ENCODE measurements around the gene TRIM54.

DNA sequence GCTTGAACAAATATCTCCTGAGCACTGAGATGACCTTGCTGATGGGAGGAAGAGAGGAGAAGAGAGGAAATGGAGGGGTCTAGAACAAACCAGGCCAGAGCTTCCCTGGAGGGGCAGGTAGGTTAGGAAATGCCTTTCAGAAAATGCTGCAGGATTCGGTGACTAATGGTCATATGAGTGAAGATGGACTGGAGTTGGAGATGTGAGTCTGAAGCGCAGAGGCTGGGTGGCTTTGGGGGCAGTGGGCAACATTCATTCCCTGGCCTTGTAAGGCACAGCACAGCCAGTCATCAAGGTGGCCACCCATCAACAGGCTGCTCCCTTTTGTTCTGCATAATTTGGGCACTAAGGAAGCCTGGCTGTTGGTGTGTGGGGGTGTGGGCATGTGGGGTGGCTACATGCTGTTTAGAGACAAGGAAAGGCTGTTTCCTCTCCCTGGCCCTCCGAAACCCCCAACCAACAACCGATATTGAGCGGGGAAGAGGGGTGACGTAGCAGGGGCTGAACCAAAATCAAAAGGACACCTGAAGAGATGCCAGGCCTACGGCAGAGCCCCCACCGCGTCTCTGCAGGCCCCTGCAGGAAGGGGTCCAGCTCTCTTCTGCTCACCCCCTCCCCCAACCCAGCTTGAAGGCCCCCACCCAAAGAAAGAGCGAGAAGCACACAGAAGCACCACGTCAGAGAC is 20.8 kb upstream of the TRIM54 start:
- TF ChIP-seq SETDB1 (IDR thresholded peaks at IDR 0.05; ENCODE audit: insufficient read length, low read length) (no peak), CTCF (tag by site-specific recombination; IDR thresholded peaks at IDR 0.05) (no peak), SCRT1 (tag by site-specific recombination; IDR thresholded peaks at IDR 0.05; ENCODE audit: borderline replicate concordance) (no peak), ZFP37 (tag by site-specific recombination; IDR thresholded peaks at IDR 0.05) (no peak), ZNF549 (tag by site-specific recombination; IDR thresholded peaks at IDR 0.05) (no peak), ZBTB21 (tag by site-specific recombination; IDR thresholded peaks at IDR 0.05) (no peak), ZNF837 (tag by site-specific recombination; IDR thresholded peaks at IDR 0.05) (no peak), ZNF155 (tag by site-specific recombination; IDR thresholded peaks at IDR 0.05) (no peak), RBAK (tag by site-specific recombination; IDR thresholded peaks at IDR 0.05) (no peak), SALL2 (tag by site-specific recombination; IDR thresholded peaks at IDR 0.05; ENCODE audit: borderline replicate concordance) (no peak)
- TF ChIP-seq, protein P1, sequence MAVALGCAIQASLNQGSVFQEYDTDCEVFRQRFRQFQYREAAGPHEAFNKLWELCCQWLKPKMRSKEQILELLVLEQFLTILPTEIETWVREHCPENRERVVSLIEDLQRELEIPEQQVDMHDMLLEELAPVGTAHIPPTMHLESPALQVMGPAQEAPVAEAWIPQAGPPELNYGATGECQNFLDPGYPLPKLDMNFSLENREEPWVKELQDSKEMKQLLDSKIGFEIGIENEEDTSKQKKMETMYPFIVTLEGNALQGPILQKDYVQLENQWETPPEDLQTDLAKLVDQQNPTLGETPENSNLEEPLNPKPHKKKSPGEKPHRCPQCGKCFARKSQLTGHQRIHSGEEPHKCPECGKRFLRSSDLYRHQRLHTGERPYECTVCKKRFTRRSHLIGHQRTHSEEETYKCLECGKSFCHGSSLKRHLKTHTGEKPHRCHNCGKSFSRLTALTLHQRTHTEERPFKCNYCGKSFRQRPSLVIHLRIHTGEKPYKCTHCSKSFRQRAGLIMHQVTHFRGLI (tag by site-specific recombination; IDR thresholded peaks at IDR 0.05) = no peak
- TF ChIP-seq, protein P2, sequence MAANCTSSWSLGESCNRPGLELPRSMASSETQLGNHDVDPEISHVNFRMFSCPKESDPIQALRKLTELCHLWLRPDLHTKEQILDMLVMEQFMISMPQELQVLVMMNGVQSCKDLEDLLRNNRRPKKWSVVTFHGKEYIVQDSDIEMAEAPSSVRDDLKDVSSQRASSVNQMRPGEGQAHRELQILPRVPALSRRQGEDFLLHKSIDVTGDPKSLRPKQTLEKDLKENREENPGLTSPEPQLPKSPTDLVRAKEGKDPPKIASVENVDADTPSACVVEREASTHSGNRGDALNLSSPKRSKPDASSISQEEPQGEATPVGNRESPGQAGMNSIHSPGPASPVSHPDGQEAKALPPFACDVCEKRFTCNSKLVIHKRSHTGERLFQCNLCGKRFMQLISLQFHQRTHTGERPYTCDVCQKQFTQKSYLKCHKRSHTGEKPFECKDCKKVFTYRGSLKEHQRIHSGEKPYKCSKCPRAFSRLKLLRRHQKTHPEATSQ (tag by site-specific recombination; IDR thresholded peaks at IDR 0.05) = no peak
